ENCODE data around the gene ACP4. TPM values are rescaled to one million over a fixed set of nuclear protein-coding genes. Genes with fewer than 3 reads are reported as not detected.

Gene ACP4
- total and polyA plus RNA-seq, 2 experiments from 2014 or later, result not detected

DNA sequence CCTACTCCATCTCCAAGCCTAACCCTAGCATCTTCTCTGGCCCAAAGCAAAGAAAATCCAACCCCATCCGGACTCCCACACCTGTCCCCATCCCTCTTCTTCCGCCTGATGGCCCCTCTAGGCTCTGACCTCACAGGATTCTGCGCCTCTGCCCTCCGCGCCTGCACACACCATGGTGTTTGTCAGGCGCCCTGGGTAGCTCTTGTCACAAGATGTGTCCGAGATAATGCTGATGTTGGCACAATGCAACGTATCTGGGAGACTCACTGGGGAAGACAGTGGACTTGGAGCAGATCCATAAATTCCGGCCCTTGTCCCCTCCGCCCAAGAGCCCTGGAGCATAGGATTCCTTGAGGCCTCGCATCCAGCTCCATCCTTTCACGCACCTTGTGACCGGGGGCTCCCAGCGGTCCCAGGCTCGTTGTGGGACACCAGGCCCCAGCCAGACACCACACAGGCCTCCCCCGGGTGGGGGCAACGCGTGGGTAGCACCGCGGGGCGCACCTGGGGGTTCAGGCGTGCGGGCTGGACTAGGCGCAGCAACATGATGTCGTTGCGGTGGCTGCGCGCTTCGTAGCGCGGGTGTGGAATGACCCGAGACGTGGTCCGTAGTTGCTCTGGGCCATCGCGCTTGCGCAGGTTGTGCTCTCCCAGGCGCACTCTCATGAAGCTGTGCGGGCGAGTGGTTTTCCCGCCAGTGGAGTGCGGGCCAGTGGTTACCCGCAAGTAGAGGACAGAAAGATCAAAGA, 36.5 kb downstream of the ACP4 start:
- no peak overlapping the region for H3K4me2 ChIP-seq
- H3K9me3 Mint-ChIP-seq, result peaks cover 7% of the 10 kb centered on the region; the same call in 1 of the 3 replicates
- H3K9me2 ChIP-seq (ENCODE audit: insufficient read depth), result no peaks in the 10 kb centered on the region
- ATAC-seq, result no peak
- H3K27ac ChIP-seq (ENCODE audit: low read depth), result no peak overlapping the region
- no peak overlapping the region for H3K4me3 Mint-ChIP-seq
- H3K27me3 ChIP-seq (ENCODE audit: insufficient read depth), result peaks cover 14% of the 10 kb centered on the region
- H3K36me3 Mint-ChIP-seq (ENCODE audit: low read depth), result no peaks in the 10 kb centered on the region
- no peak for TF ChIP-seq JUNB (IDR thresholded peaks at IDR 0.05; ENCODE audit: unreplicated experiment)
- TF ChIP-seq ZNF331 (CRISPR knock-in tag; IDR thresholded peaks at IDR 0.05; ENCODE audit: low read depth), result no peak
- no peaks in the 10 kb centered on the region for H3K36me3 ChIP-seq (ENCODE audit: insufficient read depth)
- no peak for DNase-seq (ENCODE audit: low spot score)
- no peak overlapping the region for H2AFZ ChIP-seq
- no peak overlapping the region for H3K27ac Mint-ChIP-seq
- H3K4me3 ChIP-seq, result no peak overlapping the region
- no peaks in the 10 kb centered on the region for H3K4me1 Mint-ChIP-seq
- H3K79me2 ChIP-seq (replicated peaks; ENCODE audit: insufficient read depth), result no peaks in the 10 kb centered on the region
- H4K20me1 ChIP-seq (replicated peaks; ENCODE audit: insufficient read depth), result no peaks in the 10 kb centered on the region
- peaks cover 1% of the 10 kb centered on the region; the same call in 1 of the 2 replicates for H3K4me1 ChIP-seq (ENCODE audit: insufficient read depth)
- no peaks in the 10 kb centered on the region for H3F3A ChIP-seq (replicated peaks; ENCODE audit: low read depth)
- peaks cover 19% of the 10 kb centered on the region for H3K27me3 Mint-ChIP-seq (ENCODE audit: insufficient read depth, low read depth, poor library complexity)

DNA sequence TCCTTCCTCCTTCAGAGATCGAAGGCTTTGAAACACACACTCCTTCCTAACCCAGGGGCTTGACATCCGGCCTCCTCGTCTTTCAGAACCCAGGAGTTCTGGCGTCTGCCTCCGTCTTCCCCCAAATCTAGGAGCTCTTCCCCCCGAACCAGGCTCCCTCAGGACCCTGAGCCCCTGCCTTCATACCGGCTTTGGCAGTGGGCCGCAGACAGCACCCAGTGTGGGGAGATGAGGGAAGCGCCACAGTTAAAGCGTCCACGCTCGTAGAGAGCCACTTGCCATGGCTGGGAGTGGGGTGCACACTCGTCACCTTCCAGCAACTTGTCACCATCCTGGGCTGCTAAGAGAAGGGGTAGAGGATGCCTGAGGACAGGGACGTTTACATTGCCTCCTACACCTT, 37.3 kb downstream of the ACP4 start:
- peaks cover 6% of the 10 kb centered on the region for H3K27me3 ChIP-seq (ENCODE audit: insufficient read depth)
- H3K36me3 Mint-ChIP-seq (ENCODE audit: low read depth), result no peaks in the 10 kb centered on the region
- H3K27ac ChIP-seq (ENCODE audit: low read depth), result no peak overlapping the region
- no peaks in the 10 kb centered on the region for H3K36me3 ChIP-seq (ENCODE audit: insufficient read depth)
- no peak for ATAC-seq
- H4K20me1 ChIP-seq (replicated peaks; ENCODE audit: insufficient read depth), result no peaks in the 10 kb centered on the region
- H3K79me2 ChIP-seq (replicated peaks; ENCODE audit: insufficient read depth), result no peaks in the 10 kb centered on the region
- no peak overlapping the region for H3K27ac Mint-ChIP-seq
- no peaks in the 10 kb centered on the region for H3K4me1 Mint-ChIP-seq
- H3K4me3 Mint-ChIP-seq, result no peak overlapping the region
- peaks cover 17% of the 10 kb centered on the region for H3K27me3 Mint-ChIP-seq (ENCODE audit: insufficient read depth, low read depth, poor library complexity)
- peaks cover 7% of the 10 kb centered on the region; the same call in 1 of the 3 replicates for H3K9me3 Mint-ChIP-seq
- no peak overlapping the region for H2AFZ ChIP-seq
- no peak overlapping the region for H3K4me2 ChIP-seq
- no peaks in the 10 kb centered on the region for H3K9me2 ChIP-seq (ENCODE audit: insufficient read depth)
- H3K4me3 ChIP-seq, result no peak overlapping the region
- no peak for DNase-seq (ENCODE audit: low spot score)
- no peaks in the 10 kb centered on the region for H3F3A ChIP-seq (replicated peaks; ENCODE audit: low read depth)
- H3K4me1 ChIP-seq (ENCODE audit: insufficient read depth), result no peaks in the 10 kb centered on the region
- TF ChIP-seq, protein P1, sequence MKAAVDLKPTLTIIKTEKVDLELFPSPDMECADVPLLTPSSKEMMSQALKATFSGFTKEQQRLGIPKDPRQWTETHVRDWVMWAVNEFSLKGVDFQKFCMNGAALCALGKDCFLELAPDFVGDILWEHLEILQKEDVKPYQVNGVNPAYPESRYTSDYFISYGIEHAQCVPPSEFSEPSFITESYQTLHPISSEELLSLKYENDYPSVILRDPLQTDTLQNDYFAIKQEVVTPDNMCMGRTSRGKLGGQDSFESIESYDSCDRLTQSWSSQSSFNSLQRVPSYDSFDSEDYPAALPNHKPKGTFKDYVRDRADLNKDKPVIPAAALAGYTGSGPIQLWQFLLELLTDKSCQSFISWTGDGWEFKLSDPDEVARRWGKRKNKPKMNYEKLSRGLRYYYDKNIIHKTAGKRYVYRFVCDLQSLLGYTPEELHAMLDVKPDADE (IDR thresholded peaks at IDR 0.05), result no peak
- TF ChIP-seq EZH2 (IDR thresholded peaks at IDR 0.05; ENCODE audit: low read depth, unreplicated experiment) (no peak), JUNB (IDR thresholded peaks at IDR 0.05; ENCODE audit: unreplicated experiment) (no peak), POLR2AphosphoS5 (IDR thresholded peaks at IDR 0.05; ENCODE audit: low read depth) (no peak), STAT1 (IDR thresholded peaks at IDR 0.05; ENCODE audit: unreplicated experiment) (no peak), NANOG (IDR thresholded peaks at IDR 0.05; ENCODE audit: borderline replicate concordance) (no peak), CREB1 (CRISPR knock-in tag; IDR thresholded peaks at IDR 0.05; ENCODE audit: low read depth) (no peak)
- TF ChIP-seq, protein P2, sequence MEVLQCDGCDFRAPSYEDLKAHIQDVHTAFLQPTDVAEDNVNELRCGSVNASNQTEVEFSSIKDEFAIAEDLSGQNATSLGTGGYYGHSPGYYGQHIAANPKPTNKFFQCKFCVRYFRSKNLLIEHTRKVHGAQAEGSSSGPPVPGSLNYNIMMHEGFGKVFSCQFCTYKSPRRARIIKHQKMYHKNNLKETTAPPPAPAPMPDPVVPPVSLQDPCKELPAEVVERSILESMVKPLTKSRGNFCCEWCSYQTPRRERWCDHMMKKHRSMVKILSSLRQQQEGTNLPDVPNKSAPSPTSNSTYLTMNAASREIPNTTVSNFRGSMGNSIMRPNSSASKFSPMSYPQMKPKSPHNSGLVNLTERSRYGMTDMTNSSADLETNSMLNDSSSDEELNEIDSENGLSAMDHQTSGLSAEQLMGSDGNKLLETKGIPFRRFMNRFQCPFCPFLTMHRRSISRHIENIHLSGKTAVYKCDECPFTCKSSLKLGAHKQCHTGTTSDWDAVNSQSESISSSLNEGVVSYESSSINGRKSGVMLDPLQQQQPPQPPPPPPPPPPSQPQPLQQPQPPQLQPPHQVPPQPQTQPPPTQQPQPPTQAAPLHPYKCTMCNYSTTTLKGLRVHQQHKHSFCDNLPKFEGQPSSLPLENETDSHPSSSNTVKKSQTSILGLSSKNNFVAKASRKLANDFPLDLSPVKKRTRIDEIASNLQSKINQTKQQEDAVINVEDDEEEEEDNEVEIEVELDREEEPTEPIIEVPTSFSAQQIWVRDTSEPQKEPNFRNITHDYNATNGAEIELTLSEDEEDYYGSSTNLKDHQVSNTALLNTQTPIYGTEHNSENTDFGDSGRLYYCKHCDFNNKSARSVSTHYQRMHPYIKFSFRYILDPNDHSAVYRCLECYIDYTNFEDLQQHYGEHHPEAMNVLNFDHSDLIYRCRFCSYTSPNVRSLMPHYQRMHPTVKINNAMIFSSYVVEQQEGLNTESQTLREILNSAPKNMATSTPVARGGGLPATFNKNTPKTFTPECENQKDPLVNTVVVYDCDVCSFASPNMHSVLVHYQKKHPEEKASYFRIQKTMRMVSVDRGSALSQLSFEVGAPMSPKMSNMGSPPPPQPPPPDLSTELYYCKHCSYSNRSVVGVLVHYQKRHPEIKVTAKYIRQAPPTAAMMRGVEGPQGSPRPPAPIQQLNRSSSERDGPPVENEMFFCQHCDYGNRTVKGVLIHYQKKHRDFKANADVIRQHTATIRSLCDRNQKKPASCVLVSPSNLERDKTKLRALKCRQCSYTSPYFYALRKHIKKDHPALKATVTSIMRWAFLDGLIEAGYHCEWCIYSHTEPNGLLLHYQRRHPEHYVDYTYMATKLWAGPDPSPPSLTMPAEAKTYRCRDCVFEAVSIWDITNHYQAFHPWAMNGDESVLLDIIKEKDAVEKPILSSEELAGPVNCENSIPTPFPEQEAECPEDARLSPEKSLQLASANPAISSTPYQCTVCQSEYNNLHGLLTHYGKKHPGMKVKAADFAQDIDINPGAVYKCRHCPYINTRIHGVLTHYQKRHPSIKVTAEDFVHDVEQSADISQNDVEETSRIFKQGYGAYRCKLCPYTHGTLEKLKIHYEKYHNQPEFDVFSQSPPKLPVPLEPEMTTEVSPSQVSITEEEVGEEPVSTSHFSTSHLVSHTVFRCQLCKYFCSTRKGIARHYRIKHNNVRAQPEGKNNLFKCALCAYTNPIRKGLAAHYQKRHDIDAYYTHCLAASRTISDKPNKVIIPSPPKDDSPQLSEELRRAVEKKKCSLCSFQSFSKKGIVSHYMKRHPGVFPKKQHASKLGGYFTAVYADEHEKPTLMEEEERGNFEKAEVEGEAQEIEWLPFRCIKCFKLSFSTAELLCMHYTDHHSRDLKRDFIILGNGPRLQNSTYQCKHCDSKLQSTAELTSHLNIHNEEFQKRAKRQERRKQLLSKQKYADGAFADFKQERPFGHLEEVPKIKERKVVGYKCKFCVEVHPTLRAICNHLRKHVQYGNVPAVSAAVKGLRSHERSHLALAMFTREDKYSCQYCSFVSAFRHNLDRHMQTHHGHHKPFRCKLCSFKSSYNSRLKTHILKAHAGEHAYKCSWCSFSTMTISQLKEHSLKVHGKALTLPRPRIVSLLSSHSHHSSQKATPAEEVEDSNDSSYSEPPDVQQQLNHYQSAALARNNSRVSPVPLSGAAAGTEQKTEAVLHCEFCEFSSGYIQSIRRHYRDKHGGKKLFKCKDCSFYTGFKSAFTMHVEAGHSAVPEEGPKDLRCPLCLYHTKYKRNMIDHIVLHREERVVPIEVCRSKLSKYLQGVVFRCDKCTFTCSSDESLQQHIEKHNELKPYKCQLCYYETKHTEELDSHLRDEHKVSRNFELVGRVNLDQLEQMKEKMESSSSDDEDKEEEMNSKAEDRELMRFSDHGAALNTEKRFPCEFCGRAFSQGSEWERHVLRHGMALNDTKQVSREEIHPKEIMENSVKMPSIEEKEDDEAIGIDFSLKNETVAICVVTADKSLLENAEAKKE (CRISPR knock-in tag; IDR thresholded peaks at IDR 0.05), result no peak
- TF ChIP-seq, protein P3, sequence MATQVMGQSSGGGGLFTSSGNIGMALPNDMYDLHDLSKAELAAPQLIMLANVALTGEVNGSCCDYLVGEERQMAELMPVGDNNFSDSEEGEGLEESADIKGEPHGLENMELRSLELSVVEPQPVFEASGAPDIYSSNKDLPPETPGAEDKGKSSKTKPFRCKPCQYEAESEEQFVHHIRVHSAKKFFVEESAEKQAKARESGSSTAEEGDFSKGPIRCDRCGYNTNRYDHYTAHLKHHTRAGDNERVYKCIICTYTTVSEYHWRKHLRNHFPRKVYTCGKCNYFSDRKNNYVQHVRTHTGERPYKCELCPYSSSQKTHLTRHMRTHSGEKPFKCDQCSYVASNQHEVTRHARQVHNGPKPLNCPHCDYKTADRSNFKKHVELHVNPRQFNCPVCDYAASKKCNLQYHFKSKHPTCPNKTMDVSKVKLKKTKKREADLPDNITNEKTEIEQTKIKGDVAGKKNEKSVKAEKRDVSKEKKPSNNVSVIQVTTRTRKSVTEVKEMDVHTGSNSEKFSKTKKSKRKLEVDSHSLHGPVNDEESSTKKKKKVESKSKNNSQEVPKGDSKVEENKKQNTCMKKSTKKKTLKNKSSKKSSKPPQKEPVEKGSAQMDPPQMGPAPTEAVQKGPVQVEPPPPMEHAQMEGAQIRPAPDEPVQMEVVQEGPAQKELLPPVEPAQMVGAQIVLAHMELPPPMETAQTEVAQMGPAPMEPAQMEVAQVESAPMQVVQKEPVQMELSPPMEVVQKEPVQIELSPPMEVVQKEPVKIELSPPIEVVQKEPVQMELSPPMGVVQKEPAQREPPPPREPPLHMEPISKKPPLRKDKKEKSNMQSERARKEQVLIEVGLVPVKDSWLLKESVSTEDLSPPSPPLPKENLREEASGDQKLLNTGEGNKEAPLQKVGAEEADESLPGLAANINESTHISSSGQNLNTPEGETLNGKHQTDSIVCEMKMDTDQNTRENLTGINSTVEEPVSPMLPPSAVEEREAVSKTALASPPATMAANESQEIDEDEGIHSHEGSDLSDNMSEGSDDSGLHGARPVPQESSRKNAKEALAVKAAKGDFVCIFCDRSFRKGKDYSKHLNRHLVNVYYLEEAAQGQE (IDR thresholded peaks at IDR 0.05; ENCODE audit: unreplicated experiment), result no peak

All from GM23338 (cell line).